A673 (cell line): Measurements from ENCODE around the gene EML2. TPM values are rescaled to one million over a fixed set of nuclear protein-coding genes. Genes with fewer than 3 reads are reported as not detected.
A peak's percentile ranks its signal among the peaks of the same experiment; 100 is the strongest.

ENCODE experiments used
- BruUV-seq: library from RNA; stranded (reverse); fragments of 400-500 nt; replicated peaks from 2 replicates; lab custom pipeline; 2021; lab: Mats Ljungman, UMichigan
- CTCF ChIA-PET: fragments of 300-600 bp; sonication (Branson Sonifier 250); formaldehyde crosslinking; loops from one replicate; lab custom pipeline; 2022; ENCODE audit warnings: antibody characterized with exemption; lab: Charles Lee
- POLR2A ChIA-PET: fragments of 300-600 bp; sonication (Branson Sonifier 250); formaldehyde crosslinking; loops from one replicate; lab custom pipeline; 2022; ENCODE audit warnings: antibody characterized with exemption; ENCODE audit not compliant: low non-redundant PET; lab: Charles Lee
- DNase-seq: peaks from one replicate; pipeline ENCODE4 v3.0.0-alpha.2; 2015; ENCODE audit warnings: low spot score
- H3K27ac ChIP-seq: fragments of 200-600 bp; sonication (generic); 2 replicates; pipeline ENCODE4 v1.5.1; 2016; ENCODE audit warnings: mixed run types, low read depth, mild to moderate bottlenecking, mixed read lengths, antibody characterized with exemption, low read length; ENCODE audit not compliant: poor library complexity, severe bottlenecking
- H3K27me3 ChIP-seq: fragments of 200-600 bp; sonication (generic); replicated peaks from 2 replicates; pipeline ENCODE4 v1.6.1; 2017; ENCODE audit warnings: mixed run types, low read depth, mild to moderate bottlenecking, mixed read lengths, antibody characterized with exemption, low read length; ENCODE audit not compliant: insufficient read depth, poor library complexity
- H3K36me3 ChIP-seq: fragments of 200-600 bp; sonication (generic); 2 replicates; pipeline ENCODE4 v1.6.1; 2016; ENCODE audit warnings: mixed run types, mild to moderate bottlenecking, mixed read lengths, antibody characterized with exemption, low read length; ENCODE audit not compliant: insufficient read depth, poor library complexity, severe bottlenecking
- H3K4me1 ChIP-seq: fragments of 200-600 bp; sonication (generic); 2 replicates; pipeline ENCODE4 v1.6.1; 2017; ENCODE audit warnings: mixed run types, mild to moderate bottlenecking, mixed read lengths, antibody characterized with exemption, low read length; ENCODE audit not compliant: insufficient read depth, poor library complexity, severe bottlenecking
- H3K4me3 ChIP-seq: fragments of 200-600 bp; sonication (generic); 2 replicates; pipeline ENCODE4 v1.5.1; 2016; ENCODE audit warnings: low read depth, mixed run types, mild to moderate bottlenecking, mixed read lengths, low read length; ENCODE audit not compliant: poor library complexity, severe bottlenecking
- H3K9me3 ChIP-seq: fragments of 200-600 bp; sonication (generic); 2 replicates; pipeline ENCODE4 v1.6.1; 2016; ENCODE audit warnings: mixed run types, low read depth, mild to moderate bottlenecking, mixed read lengths, antibody characterized with exemption, low read length; ENCODE audit not compliant: poor library complexity, severe bottlenecking
- CTCF ChIP-seq: fragments of 300-800, 200-600 bp; sonication (generic); conservative IDR thresholded peaks from 2 replicates; pipeline ENCODE4 v1.5.1; 2017; ENCODE audit warnings: low read depth, mild to moderate bottlenecking, antibody characterized with exemption, low read length, moderate library complexity, mixed read lengths
- EZH2 ChIP-seq: fragments of 200-600 bp; sonication (generic); IDR thresholded peaks from 2 replicates; pipeline ENCODE4 v1.6.1; 2017; ENCODE audit warnings: borderline replicate concordance, low read depth, mild to moderate bottlenecking, mixed read lengths, antibody characterized with exemption, low read length; ENCODE audit not compliant: poor library complexity, severe bottlenecking
- intact Hi-C: fragments of 100-400 bp; cut with micrococcal nuclease; formaldehyde crosslinking; loops from one replicate; pipeline ENCODE4 v1.10.0; 2022; ENCODE audit not compliant: unreplicated experiment
- total RNA-seq: library from RNA; stranded (reverse); gene quantifications from 2 replicates; pipeline ENCODE4 v1.2.3, GENCODE V29; 2021

The EML2 gene
- total RNA-seq, 1 experiment from 2014 or later = 17.0 TPM

GRCh38 chr19:45601524-45602374, 37.4 kb downstream of the EML2 start, which contains the start of gene GPR4:
TSS of gene GPR4 (minus strand) at chr19:45602212. CDS start at chr19:45591866, 10,346 bp downstream.
- Histone ChIP-seq H3K4me3 (no peak within 1 kb of the TSS), H3K4me1 (peaks cover 9% of the 10 kb centered on the region), H3K9me3 (no peaks in the 10 kb centered on the region), H3K36me3 (no peaks in the 10 kb centered on the region), H3K27me3 (peaks cover 59% of the 10 kb centered on the region), H3K27ac (no peak within 1 kb of the TSS)
- no peak for DNase-seq
- TF ChIP-seq CTCF (no peak), EZH2 (peak; percentile 44)
- no TSS peak for BruUV-seq
- ChIA-PET POLR2A (no interaction called here), CTCF (no interaction called here)
- intact Hi-C loops = loop anchor here (5.0 kb wide), 1 partner anchor 91 kb away; the partner anchor contains the start of genes QPCTL and SNRPD2

- no TSS peak for BruUV-seq
- intact Hi-C loops = loop anchor here (5.0 kb wide), 1 partner anchor 91 kb away; the partner anchor contains the start of genes QPCTL and SNRPD2
- no peak for DNase-seq
- peaks cover 59% of the 10 kb centered on the region for H3K27me3 ChIP-seq
- ChIA-PET POLR2A (no interaction called here), CTCF (no interaction called here)
- H3K9me3 ChIP-seq = no peaks in the 10 kb centered on the region
- no peaks in the 10 kb centered on the region for H3K36me3 ChIP-seq
- H3K4me3 ChIP-seq = no peak overlapping the region
- peaks cover 8% of the 10 kb centered on the region for H3K4me1 ChIP-seq
- H3K27ac ChIP-seq = no peak overlapping the region
- TF ChIP-seq CTCF (no peak), EZH2 (peak; percentile 62)
These were observed 38.1 kb downstream of the EML2 start for GRCh38 chr19:45601115-45601514.

- intact Hi-C loops = loop anchor here (5.0 kb wide), 1 partner anchor 92 kb away; the partner anchor contains the start of genes QPCTL and SNRPD2
- Histone ChIP-seq H3K27me3 (peaks cover 59% of the 10 kb centered on the region), H3K4me3 (no peak overlapping the region)
These were observed 38.8 kb downstream of the EML2 start for GRCh38 chr19:45600340-45600885.

More at GRCh38 chr19:45600340-45600885, 38.8 kb downstream of the EML2 start:
- TF ChIP-seq EZH2 (no peak), CTCF (no peak)
- POLR2A ChIA-PET = no interaction called here
- DNase-seq = no peak
- Histone ChIP-seq H3K27ac (no peak overlapping the region), H3K4me1 (peaks cover 8% of the 10 kb centered on the region), H3K9me3 (no peaks in the 10 kb centered on the region), H3K36me3 (no peaks in the 10 kb centered on the region)
- no TSS peak for BruUV-seq
- CTCF ChIA-PET = no interaction called here
